ENCODE measurements around the gene PIGBOS1.
"Not testable (repeated sequence)": the region's sequence is repeated elsewhere in the genome, so short reads cannot be mapped to it uniquely, and the experiment has no call there.

The PIGBOS1 gene

DNA sequence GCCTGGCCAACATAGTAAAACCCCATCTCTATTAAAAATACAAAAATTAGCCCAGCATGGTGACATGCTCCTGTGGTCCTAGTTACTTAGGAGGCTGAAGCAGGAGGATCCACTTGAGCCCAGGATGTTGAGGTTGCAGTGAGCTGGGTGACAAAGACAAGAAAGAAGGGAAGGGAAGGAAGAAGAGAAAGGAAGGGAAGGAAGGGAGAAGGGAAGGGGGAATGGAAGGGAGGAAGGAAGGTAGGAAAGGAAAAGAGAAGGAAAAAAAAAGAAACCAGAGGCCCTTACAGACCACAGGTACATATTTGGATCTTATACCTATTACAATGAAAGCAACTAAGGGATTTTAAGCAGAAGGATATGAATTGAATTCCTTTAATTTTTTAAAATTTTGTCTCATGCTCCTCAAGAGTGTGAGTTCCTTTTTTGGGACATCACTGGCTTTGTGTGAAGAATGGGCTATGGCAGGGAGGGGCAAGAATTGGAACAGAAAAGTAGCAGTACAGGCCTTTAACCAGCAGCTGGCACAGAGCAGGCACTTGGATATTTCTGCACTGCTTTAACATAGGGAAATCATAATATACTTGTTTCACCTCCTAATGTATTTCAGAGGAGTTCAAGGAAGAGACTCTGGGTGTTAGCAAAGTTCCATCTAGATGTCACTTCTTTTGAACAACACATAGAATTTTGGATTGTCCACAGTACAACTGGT, 37.2 kb downstream of the PIGBOS1 start:
- ChIA-PET CTCF (interaction anchor here (1.6 kb wide), 1 partner anchor 85 kb away, joined by 5 read pairs; the partner anchor contains the start of gene RSL24D1), POLR2A (ENCODE audit: low non-redundant PET) (no interaction called here)
- H3K27ac ChIP-seq, result no peak overlapping the region
- no peak for DNase-seq (ENCODE audit: low spot score)
- TF ChIP-seq, protein P1, sequence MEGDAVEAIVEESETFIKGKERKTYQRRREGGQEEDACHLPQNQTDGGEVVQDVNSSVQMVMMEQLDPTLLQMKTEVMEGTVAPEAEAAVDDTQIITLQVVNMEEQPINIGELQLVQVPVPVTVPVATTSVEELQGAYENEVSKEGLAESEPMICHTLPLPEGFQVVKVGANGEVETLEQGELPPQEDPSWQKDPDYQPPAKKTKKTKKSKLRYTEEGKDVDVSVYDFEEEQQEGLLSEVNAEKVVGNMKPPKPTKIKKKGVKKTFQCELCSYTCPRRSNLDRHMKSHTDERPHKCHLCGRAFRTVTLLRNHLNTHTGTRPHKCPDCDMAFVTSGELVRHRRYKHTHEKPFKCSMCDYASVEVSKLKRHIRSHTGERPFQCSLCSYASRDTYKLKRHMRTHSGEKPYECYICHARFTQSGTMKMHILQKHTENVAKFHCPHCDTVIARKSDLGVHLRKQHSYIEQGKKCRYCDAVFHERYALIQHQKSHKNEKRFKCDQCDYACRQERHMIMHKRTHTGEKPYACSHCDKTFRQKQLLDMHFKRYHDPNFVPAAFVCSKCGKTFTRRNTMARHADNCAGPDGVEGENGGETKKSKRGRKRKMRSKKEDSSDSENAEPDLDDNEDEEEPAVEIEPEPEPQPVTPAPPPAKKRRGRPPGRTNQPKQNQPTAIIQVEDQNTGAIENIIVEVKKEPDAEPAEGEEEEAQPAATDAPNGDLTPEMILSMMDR (conservative IDR thresholded peaks at IDR 0.05; ENCODE audit: low read depth), result no peak

DNA sequence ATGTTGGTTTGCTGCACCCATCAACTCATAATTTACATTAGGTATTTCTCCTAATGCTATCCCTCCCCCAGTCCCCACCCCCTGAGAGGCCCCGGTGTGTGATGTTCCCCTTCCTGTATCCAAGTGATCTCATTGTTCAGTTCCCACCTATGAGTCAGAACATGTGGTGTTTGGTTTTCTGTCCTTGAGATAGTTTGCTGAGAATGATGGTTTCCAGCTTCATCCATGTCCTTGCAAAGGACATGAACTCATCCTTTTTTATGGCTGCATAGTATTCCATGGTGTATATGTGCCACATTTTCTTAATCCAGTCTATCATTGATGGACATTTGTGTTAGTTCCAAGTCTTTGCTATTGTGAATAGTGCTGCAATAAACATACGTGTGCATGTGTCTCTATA, 38.3 kb downstream of the PIGBOS1 start:
- POLR2A ChIA-PET (ENCODE audit: low non-redundant PET); DNase-seq (ENCODE audit: low spot score); H3K27ac ChIP-seq: not testable (repeated sequence)
- CTCF ChIA-PET, result interaction anchor here (0.6 kb wide), 1 partner anchor 149 kb away, joined by 3 read pairs; no protein-coding TSS in a partner anchor

DNA sequence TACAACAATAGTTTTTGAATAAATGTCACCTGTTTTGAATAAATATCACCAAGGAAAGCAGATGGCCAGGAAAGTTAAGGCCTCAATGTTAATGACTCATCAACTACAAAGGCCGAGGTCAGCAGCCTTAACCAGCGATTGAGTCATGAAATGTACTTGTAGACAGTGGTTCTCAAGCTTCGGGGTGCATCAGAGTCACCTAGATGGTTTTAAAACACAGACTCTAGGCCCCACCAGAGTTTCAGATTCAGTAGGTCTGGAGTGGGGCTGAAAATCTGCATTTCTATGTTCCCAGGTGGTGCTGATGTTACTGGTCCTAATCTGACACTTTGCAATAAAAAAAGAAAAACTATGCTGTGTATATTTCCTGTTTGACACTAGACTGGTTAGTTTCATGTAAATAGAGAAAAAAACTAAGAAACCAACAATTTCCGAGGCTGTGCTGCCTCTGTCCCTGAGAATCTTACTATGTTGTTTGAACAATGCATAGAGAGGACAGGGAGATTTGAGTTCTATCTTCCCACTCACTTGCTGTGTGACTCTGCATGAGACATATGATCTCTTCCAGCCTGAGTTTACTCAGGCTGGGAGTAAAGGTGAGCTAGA, 39.1 kb downstream of the PIGBOS1 start:
- H3K27ac ChIP-seq, result no peak overlapping the region
- ChIA-PET CTCF (interaction anchor here (0.6 kb wide), 1 partner anchor 9 kb away, joined by 4 read pairs; no protein-coding TSS in a partner anchor), POLR2A (ENCODE audit: low non-redundant PET) (no interaction called here)
- DNase-seq (ENCODE audit: low spot score), result peak; percentile 46
- TF ChIP-seq, protein P1 (conservative IDR thresholded peaks at IDR 0.05; ENCODE audit: low read depth), result no peak

DNA sequence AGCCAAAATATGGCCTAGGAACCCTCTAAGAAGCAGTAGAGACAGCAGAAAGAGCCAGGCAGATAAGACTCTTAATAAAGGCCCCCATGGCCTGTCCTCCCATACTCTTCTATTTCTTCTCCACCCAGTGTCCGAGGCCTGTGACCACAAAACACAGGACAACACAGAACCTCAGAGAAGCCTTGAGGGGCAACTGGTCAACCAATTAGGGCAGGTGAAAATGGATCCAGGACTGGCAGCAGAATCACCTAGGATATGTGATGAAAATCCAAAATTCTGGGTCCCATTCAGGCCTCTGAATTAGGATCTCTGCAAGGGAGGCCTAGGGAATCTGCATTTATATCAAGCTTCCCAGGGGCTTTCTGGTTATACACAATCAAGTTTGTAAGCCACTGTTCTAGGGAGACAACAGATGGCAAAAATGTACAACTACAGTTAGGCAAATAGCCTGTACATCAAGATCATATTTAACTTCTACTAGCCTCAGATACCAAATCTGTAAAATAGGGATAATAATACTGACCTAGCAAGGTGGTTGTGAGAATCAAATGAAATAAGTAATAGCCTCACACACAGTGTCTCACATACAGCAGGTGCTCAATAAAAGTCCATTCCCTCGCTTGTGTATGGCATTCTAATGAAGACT, 39.7 kb downstream of the PIGBOS1 start:
- ChIA-PET POLR2A (ENCODE audit: low non-redundant PET) (no interaction called here), CTCF (interaction anchor here (0.6 kb wide), 1 partner anchor 8 kb away, joined by 4 read pairs; no protein-coding TSS in a partner anchor)
- DNase-seq (ENCODE audit: low spot score), result no peak
- TF ChIP-seq, protein P1 (conservative IDR thresholded peaks at IDR 0.05; ENCODE audit: low read depth), result no peak
- no peak overlapping the region for H3K27ac ChIP-seq

DNA sequence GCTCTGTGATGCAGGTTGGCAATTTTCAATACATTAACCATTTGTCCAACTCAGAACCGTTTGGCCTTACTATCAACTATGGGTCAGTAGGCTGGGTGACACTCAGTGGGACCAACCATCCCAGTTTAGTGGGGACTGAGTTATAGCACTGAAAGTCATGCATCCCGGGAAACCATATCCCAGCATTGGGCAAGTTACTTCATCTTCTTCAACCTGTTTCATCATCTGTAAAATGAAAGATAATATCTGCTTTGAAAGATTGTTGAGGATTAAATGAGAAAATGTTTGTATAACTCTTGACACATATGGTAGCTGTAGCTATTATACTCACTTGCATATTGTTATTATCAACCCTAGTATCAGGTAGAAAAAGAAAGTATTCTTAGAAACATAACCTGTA, 41.2 kb downstream of the PIGBOS1 start:
- CTCF ChIA-PET, result no interaction called here

DNA sequence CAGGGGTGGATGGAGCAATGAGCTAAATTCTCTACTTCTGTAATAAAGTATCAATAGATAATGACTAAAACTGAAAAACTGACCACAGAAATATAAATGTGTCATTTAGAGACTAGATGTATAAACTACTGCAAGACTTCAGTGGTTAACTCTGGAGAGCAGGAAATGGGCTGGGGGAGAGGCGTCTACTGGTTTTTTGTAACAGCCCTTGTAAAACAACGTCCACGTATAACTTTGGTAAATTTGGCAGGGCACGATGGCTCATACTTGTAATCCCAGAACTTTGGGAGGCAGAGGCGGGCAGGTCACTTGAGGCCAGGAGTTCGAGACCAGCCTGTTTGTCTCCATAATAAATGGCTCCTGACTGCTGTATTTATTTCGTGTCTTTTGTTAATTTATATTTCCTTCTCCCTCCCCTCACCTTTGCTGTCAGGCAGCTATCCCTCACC, 41.8 kb downstream of the PIGBOS1 start:
- CTCF ChIA-PET, result no interaction called here
- H3K27ac ChIP-seq, result no peak overlapping the region
- no peak for DNase-seq (ENCODE audit: low spot score)
- TF ChIP-seq, protein P1 (conservative IDR thresholded peaks at IDR 0.05; ENCODE audit: low read depth), result no peak
- POLR2A ChIA-PET (ENCODE audit: low non-redundant PET), result no interaction called here

More for the DNA sequence above, 41.2 kb downstream of the PIGBOS1 start:
- TF ChIP-seq, protein P1 (conservative IDR thresholded peaks at IDR 0.05; ENCODE audit: low read depth), result no peak
- DNase-seq (ENCODE audit: low spot score), result no peak
- POLR2A ChIA-PET (ENCODE audit: low non-redundant PET), result no interaction called here
- H3K27ac ChIP-seq, result no peak overlapping the region

Measured in RWPE1 (cell line).